Duodenal mucosa (tissue), 2 donors: ENCODE data around the gene ADPGK.

Source experiments
- H3K27ac ChIP-seq: one replicate; pipeline ENCODE4 v1.7.0; 2013; ENCODE audit warnings: low read depth, low read length
- H3K27me3 ChIP-seq, 2 donors: one replicate each; pipeline ENCODE4 v1.7.0; 2013; ENCODE audit warnings: low read length in 2 of 2, control low read depth in 1 of 2; ENCODE audit not compliant: insufficient read depth in 2 of 2, control insufficient read depth in 1 of 2
- H3K36me3 ChIP-seq, 2 donors: one replicate each; pipeline ENCODE4 v1.7.0; 2013; ENCODE audit warnings: low read length in 2 of 2, control low read depth in 1 of 2; ENCODE audit not compliant: insufficient read depth in 2 of 2, control insufficient read depth in 1 of 2
- H3K4me1 ChIP-seq, 2 donors: one replicate each; pipeline ENCODE4 v1.7.0; 2013; ENCODE audit warnings: low read length in 2 of 2, control low read depth in 1 of 2; ENCODE audit not compliant: insufficient read depth in 2 of 2, control insufficient read depth in 1 of 2
- H3K4me3 ChIP-seq, 2 donors: one replicate each; pipeline ENCODE4 v1.7.0; 2013; ENCODE audit warnings: low read length in 2 of 2, low read depth in 1 of 2
- H3K9ac ChIP-seq, 2 donors: one replicate each; pipeline ENCODE4 v1.7.0; 2013; ENCODE audit warnings: low read length in 2 of 2, low read depth in 1 of 2
- H3K9me3 ChIP-seq, 2 donors: one replicate each; pipeline ENCODE4 v1.7.0; 2013; ENCODE audit warnings: low read length in 2 of 2, control low read depth in 1 of 2; ENCODE audit not compliant: control insufficient read depth in 1 of 2

The ADPGK gene

DNA sequence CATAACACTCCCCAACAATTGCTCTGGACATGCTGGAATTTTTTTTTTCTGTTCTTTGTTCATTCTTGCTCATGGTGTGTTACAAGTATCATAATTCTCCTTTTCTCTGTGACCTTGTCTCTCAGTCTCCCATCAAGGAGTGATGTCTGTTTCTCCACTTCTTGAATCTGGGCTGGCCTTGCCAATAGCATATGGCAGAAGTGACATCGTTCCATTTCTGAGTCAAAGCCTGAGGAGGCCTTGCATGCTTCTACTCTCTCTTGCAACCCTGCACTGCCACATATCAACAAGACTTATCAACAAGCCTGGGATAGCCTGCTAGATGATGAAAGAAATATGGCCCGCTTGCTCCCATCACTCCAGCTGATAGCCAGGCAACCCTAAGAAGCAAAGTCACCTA lies 8.9 kb upstream of the ADPGK start:
- Histone ChIP-seq H3K9me3 (no peaks in the 10 kb centered on the region), H3K36me3 (no peaks in the 10 kb centered on the region), H3K4me1 (peaks cover 4 to 9% of the 10 kb centered on the region in 2 donors), H3K4me3 (no peak overlapping the region), H3K9ac (no peak overlapping the region), H3K27ac (no peak overlapping the region), H3K27me3 (peaks cover 0 to 5% of the 10 kb centered on the region in 2 donors)

DNA sequence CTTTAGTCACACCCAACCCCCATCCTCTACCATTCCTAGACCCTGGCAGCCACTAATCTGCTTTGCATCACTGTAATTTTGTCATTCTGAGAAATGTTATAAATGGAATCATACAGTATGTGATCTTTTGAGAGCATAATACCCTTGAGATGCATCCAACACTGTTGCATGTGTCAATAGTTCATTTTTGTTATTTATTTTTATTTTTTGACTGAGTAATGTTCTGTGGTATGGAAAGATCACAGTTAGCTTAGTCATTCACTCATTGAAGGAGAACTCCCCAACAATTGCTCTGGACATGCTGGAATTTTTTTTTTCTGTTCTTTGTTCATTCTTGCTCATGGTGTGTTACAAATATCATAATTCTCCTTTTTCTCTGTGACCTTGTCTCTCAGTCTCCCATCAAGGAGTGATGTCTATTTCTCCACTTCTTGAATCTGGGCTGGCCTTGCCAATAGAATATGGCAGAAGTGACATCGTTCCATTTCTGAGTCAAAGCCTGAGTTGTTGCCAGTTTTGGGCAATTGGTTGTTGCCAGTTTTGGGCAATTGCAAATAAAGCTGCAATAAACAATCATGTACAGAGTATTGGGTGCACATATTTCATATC lies 6.8 kb upstream of the ADPGK start:
- Histone ChIP-seq H3K9ac (no peak overlapping the region), H3K27ac (no peak overlapping the region), H3K4me3 (no peak overlapping the region), H3K4me1 (peaks cover 0 to 2% of the 10 kb centered on the region in 2 donors), H3K36me3 (no peaks in the 10 kb centered on the region), H3K27me3 (no peaks in the 10 kb centered on the region), H3K9me3 (no peaks in the 10 kb centered on the region)

DNA sequence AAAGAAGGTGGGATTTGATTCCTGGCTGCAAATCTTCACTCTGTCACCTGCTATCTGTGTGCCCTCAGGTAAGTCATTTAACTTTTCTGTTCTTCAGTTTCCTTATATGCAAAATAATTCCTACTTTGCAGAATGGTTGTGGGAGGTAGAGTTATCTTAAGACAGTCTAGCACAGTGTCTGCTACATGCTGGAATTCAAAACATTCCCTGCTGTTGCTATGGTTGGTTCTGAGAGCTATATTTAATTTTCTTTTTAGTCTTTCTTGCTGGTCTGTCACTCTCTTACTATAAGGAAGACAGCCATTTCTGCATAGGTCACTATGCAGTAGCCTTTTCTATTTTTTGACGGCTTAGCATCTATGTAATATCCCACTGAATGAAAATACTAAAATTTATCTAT lies 4.0 kb upstream of the ADPGK start:
- no peak overlapping the region for H3K4me3 ChIP-seq
- no peaks in the 10 kb centered on the region for H3K27me3 ChIP-seq
- H3K4me1 ChIP-seq: peaks cover 8 to 14% of the 10 kb centered on the region in 2 donors
- H3K9ac ChIP-seq: no peak overlapping the region
- H3K36me3 ChIP-seq: no peaks in the 10 kb centered on the region
- H3K27ac ChIP-seq: no peak overlapping the region
- no peaks in the 10 kb centered on the region for H3K9me3 ChIP-seq

DNA sequence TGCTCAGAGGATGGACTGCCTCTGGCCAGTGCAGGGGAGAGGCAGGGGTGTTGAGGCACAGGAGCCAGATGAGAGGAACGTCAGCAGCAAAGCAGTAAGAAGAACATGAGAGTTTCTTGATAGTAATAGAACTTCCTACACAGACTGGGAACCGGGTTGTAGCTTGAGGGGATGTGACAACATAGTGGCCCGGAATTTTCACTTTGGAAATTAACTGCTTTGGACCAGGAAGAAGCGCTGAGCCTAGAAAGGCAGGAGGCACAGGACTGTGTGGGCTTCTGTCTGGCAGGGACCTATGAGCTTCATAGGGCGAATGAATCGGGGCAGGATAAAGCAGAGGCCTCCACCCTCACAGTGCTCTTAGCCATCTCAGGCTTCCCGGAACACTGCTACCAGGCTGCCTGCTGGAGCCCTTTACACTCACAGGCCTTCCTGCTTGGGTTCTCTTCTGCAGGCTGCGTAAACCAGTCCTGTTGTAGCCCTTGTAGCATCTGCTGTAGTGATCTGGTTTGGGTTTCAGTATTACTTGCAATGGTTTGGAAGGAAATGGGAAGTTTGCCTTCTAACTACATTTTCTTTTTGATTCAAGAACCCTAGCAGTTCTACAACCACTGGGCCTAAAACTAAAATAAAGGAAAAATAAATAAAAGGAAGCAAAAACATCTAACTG lies 3.3 kb upstream of the ADPGK start:
- H3K27me3 ChIP-seq: no peaks in the 10 kb centered on the region
- H3K27ac ChIP-seq: no peak overlapping the region
- H3K9ac ChIP-seq: no peak overlapping the region

DNA sequence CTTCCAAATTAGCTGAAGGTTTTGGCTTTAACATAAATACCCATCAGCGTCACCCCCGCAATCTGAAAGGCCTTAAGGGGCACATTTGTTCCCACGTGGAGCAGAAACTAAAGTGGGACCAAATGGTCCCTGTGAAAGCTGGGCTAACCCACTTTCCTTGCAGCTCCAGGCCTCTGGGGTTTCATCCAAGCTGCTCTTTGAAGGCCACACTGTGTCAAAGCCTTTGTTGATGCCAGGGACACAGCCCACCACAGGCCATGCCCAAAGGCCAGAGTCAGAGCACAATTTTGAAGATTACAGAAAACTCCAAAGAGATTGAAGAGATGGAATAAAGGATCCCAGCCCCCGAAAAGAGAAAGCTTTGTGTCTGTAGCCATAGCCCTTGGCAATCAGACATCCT lies 2.7 kb upstream of the ADPGK start:
- Histone ChIP-seq H3K9me3 (no peaks in the 10 kb centered on the region), H3K27ac (no peak overlapping the region), H3K9ac (no peak overlapping the region), H3K27me3 (no peaks in the 10 kb centered on the region), H3K4me1 (peaks cover 16 to 26% of the 10 kb centered on the region in 2 donors), H3K4me3 (no peak overlapping the region), H3K36me3 (no peaks in the 10 kb centered on the region)

More for the DNA sequence above, 3.3 kb upstream of the ADPGK start:
- Histone ChIP-seq H3K36me3 (no peaks in the 10 kb centered on the region), H3K9me3 (no peaks in the 10 kb centered on the region), H3K4me3 (no peak overlapping the region), H3K4me1 (peaks cover 10 to 21% of the 10 kb centered on the region in 2 donors)

DNA sequence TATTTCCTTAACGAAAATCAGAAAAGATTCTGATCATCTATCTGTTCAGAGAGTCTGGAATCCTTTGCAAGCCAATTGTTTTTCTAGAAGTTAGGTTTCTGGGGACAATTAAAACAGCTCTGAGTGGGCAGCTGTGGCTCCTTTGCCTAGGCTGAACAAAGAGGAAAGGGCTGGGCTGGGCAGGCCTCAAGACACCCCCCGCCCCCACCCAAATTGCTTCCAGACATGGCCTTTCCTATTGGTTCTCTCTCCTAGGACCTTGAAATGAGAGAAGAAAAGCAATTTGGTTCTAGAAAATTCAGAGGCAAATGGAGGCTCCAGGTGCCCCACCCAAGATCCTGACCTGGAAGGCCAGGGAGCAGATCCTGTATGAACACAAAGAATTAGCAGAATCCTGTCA lies 2.3 kb upstream of the ADPGK start:
- no peak overlapping the region for H3K4me3 ChIP-seq
- no peak overlapping the region for H3K9ac ChIP-seq
- no peak overlapping the region for H3K27ac ChIP-seq
- no peaks in the 10 kb centered on the region for H3K9me3 ChIP-seq
- peaks cover 18 to 30% of the 10 kb centered on the region in 2 donors for H3K4me1 ChIP-seq
- no peaks in the 10 kb centered on the region for H3K36me3 ChIP-seq
- H3K27me3 ChIP-seq: no peaks in the 10 kb centered on the region

DNA sequence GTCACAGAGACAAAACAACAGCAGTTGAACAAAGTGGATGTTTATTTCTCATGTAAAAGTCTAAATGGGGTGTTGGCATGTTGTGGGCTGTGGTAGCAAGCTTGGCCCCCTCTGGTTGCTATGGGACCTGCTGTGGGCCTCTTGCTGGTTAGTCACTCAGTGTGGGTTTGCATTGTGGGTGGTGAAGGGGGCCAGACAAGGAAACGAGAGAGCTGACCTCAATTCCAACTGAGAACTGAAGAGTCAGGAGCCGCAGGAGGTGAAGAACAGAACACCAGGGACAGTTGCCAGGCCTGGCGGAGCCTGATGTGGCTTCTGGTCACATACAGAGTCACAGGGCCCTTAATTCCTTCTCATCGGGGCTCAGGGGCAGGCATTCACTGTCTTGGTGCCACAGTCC lies 1.9 kb upstream of the ADPGK start:
- Histone ChIP-seq H3K36me3 (no peaks in the 10 kb centered on the region), H3K27me3 (no peaks in the 10 kb centered on the region), H3K4me1 (peaks cover 18 to 32% of the 10 kb centered on the region in 2 donors), H3K9ac (no peak overlapping the region), H3K4me3 (no peak overlapping the region), H3K9me3 (no peaks in the 10 kb centered on the region), H3K27ac (no peak overlapping the region)

DNA sequence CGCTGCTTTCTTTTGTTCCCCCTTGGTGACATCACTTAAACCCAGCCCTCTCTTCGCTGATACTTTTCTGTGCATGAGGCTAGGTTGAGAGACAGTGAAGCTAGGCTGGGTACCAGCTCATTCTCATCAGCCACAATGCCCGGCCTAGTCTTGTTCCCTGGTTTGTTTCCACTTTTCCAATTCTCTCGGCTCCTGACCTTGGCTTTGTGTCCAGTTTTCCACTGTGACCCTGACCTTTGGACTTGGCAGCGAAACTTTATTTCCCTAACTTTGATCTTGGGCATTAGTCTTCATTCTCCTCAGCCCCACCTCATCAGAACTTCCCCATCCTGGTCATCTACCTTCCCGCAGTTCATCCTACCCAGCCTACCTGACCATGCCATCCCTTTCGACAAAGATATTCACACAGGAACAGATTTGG lies 908 bp upstream of the ADPGK start:
- Histone ChIP-seq H3K27ac (peak overlapping the region; percentile 90), H3K4me3 (peak overlapping the region; percentile 98), H3K4me1 (peaks cover 18 to 32% of the 10 kb centered on the region in 2 donors), H3K27me3 (no peaks in the 10 kb centered on the region), H3K36me3 (no peaks in the 10 kb centered on the region), H3K9ac (peak overlapping the region; percentile 96 to 97), H3K9me3 (no peaks in the 10 kb centered on the region)

DNA sequence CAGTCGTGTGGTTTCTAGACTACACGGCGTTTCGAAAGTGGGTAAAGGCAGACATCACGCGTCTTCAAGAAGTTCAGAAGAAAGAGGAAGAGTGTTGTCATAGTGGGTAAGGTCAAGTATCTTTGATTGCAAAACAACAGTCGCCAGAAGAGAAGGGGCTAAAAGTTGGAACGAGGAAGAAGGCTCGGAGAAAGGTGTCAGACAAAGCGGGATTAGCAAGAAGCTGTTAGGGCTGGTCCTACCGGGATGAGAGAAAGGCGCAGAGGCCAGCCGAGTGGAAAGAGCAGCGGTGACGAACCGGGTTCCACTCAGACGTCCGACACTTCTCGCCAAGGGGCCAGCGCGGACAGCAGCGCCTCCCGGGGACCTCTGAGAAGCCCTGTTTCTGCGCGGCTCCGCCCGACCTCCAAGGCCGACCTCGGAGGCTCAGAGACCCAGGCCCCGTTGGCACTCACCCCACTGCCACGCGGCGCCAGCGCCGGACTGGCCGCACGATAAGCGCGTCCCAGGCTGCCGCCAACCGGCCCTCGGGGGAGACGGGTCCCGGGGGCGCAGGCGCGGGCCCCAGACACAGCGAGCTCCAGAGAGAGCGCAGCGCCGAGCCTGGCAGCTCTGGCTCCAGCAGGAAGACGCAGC lies 436 bp downstream of the ADPGK start:
- peaks cover 0 to 2% of the 10 kb centered on the region in 2 donors for H3K36me3 ChIP-seq
- H3K9me3 ChIP-seq: no peaks in the 10 kb centered on the region
- no peaks in the 10 kb centered on the region for H3K27me3 ChIP-seq
- H3K9ac ChIP-seq: peak overlapping the region; percentile 96 to 97
- H3K27ac ChIP-seq: peak overlapping the region; percentile 90
- peaks cover 18 to 32% of the 10 kb centered on the region in 2 donors for H3K4me1 ChIP-seq
- H3K4me3 ChIP-seq: peak overlapping the region; percentile 98

DNA sequence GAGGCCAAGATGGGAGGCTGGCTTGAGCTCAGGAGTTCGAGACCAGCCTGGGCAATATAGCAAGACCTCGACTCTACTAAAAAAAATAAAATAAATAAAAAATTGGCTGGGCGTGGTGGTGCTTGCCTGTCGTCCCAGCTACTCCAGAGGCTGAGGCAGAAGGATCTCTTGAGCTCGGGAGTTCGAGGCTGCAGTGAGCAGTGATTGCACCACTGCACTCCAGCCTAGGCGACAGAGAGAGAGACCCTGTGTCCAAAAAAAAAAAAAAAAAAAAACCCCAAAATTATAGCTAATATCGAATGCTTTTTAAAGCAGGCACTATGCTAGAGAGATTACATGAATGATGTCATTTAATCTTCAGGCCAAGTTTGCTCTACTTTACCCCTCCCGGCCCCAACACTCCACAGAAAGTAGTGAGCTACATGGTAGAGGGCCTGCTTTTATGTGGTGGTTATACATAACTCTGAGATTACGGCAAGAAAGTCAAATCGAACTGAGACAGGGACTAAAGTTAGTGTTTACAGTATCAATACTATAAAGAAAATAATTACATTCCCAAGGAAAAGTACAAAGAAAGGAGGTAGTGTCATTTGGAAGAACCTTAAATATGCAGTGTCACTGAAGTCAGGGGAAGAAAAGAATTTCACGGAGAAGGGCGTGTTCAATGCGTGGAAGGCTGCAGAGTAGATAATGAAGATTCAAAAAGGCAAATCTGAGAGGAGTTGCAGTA lies 1.1 kb downstream of the ADPGK start:
- H3K27me3 ChIP-seq: no peaks in the 10 kb centered on the region
- H3K27ac ChIP-seq: no peak overlapping the region
- H3K4me1 ChIP-seq: peaks cover 18 to 32% of the 10 kb centered on the region in 2 donors
- H3K4me3 ChIP-seq: peak overlapping the region; percentile 98
- H3K9ac ChIP-seq: peak overlapping the region; percentile 96 to 97
- peaks cover 0 to 5% of the 10 kb centered on the region in 2 donors for H3K36me3 ChIP-seq
- H3K9me3 ChIP-seq: no peaks in the 10 kb centered on the region
